ENCODE data around the gene CELF3.

Gene CELF3

GRCh38 chr1:151707541-151708065, 9.0 kb downstream of the CELF3 start:
- Histone ChIP-seq H3K79me2 (ENCODE audit: control insufficient read depth, insufficient read depth, low read length, poor library complexity) (no peaks in the 10 kb centered on the region), H2BK5ac (ENCODE audit: low read depth, low read length, poor library complexity) (no peak overlapping the region), H2AK5ac (ENCODE audit: low read length) (no peak overlapping the region), H3K18ac (ENCODE audit: low read length) (no peak overlapping the region), H3K9ac (ENCODE audit: low read length) (no peak overlapping the region), H3K14ac (ENCODE audit: low read length) (no peak overlapping the region), H3K27me3 (ENCODE audit: insufficient read depth, low read length) (no peaks in the 10 kb centered on the region), H3K9me3 (ENCODE audit: insufficient read depth, low read depth, low read length) (no peaks in the 10 kb centered on the region), H2AFZ (ENCODE audit: insufficient read depth, low read length, poor library complexity) (no peak overlapping the region), H4K8ac (ENCODE audit: low read depth, low read length) (no peak overlapping the region), H3K79me1 (ENCODE audit: low read length) (no peaks in the 10 kb centered on the region), H3K27ac (ENCODE audit: low read depth, low read length) (no peak overlapping the region), H3K36me3 (ENCODE audit: control insufficient read depth in 1 of 2, insufficient read depth in 2 of 2, low read length in 2 of 2) (no peaks in the 10 kb centered on the region), H3K23ac (ENCODE audit: low read length) (no peak overlapping the region), H4K91ac (ENCODE audit: low read depth, low read length) (no peak overlapping the region), H4K12ac (ENCODE audit: low read depth, low read length) (no peak overlapping the region), H2BK12ac (ENCODE audit: low read length) (no peak overlapping the region), H3K4me3 (ENCODE audit: low read depth, low read length) (no peak overlapping the region), H3K4me1 (ENCODE audit: control insufficient read depth in 1 of 2, insufficient read depth in 2 of 2, low read length in 2 of 2) (peaks cover 9 to 10% of the 10 kb centered on the region in 2 experiments), H3K4ac (ENCODE audit: low read depth, low read length) (no peak overlapping the region), H3K4me2 (ENCODE audit: low read length) (no peak overlapping the region), H2BK120ac (ENCODE audit: insufficient read depth, low read length, poor library complexity) (no peak overlapping the region)
- no peak for DNase-seq
- no CpG with 5 or more reads among the region's 15 CpGs for WGBS (ENCODE audit: extremely low coverage, insufficient coverage, insufficient read length)

GRCh38 chr1:151706464-151707415, 9.9 kb downstream of the CELF3 start:
- Histone ChIP-seq H3K79me1 (ENCODE audit: low read length) (no peaks in the 10 kb centered on the region), H2BK5ac (ENCODE audit: low read depth, low read length, poor library complexity) (no peak overlapping the region), H2AK5ac (ENCODE audit: low read length) (no peak overlapping the region), H3K27me3 (ENCODE audit: insufficient read depth, low read length) (no peaks in the 10 kb centered on the region), H2BK120ac (ENCODE audit: insufficient read depth, low read length, poor library complexity) (no peak overlapping the region), H4K91ac (ENCODE audit: low read depth, low read length) (no peak overlapping the region), H2AFZ (ENCODE audit: insufficient read depth, low read length, poor library complexity) (no peak overlapping the region), H3K9ac (ENCODE audit: low read length) (no peak overlapping the region), H3K9me3 (ENCODE audit: insufficient read depth, low read depth, low read length) (no peaks in the 10 kb centered on the region), H3K4me1 (ENCODE audit: control insufficient read depth in 1 of 2, insufficient read depth in 2 of 2, low read length in 2 of 2) (peaks cover 9 to 10% of the 10 kb centered on the region in 2 experiments), H3K4me3 (ENCODE audit: low read depth, low read length) (peak overlapping the region; percentile 14), H3K4me2 (ENCODE audit: low read length) (no peak overlapping the region), H4K12ac (ENCODE audit: low read depth, low read length) (no peak overlapping the region), H2BK12ac (ENCODE audit: low read length) (no peak overlapping the region), H3K27ac (ENCODE audit: low read depth, low read length) (no peak overlapping the region), H3K23ac (ENCODE audit: low read length) (no peak overlapping the region), H3K14ac (ENCODE audit: low read length) (no peak overlapping the region), H3K4ac (ENCODE audit: low read depth, low read length) (no peak overlapping the region), H4K8ac (ENCODE audit: low read depth, low read length) (no peak overlapping the region), H3K36me3 (ENCODE audit: control insufficient read depth in 1 of 2, insufficient read depth in 2 of 2, low read length in 2 of 2) (no peaks in the 10 kb centered on the region), H3K18ac (ENCODE audit: low read length) (no peak overlapping the region), H3K79me2 (ENCODE audit: control insufficient read depth, insufficient read depth, low read length, poor library complexity) (no peaks in the 10 kb centered on the region)
- DNase-seq, result no peak
- no CpG with 5 or more reads among the region's 21 CpGs for WGBS (ENCODE audit: extremely low coverage, insufficient coverage, insufficient read length)

GRCh38 chr1:151705753-151706463, 10.7 kb downstream of the CELF3 start:
- no peaks in the 10 kb centered on the region for H3K9me3 ChIP-seq (ENCODE audit: insufficient read depth, low read depth, low read length)
- no peak overlapping the region for H4K91ac ChIP-seq (ENCODE audit: low read depth, low read length)
- no peak overlapping the region for H3K14ac ChIP-seq (ENCODE audit: low read length)
- H3K79me1 ChIP-seq (ENCODE audit: low read length), result no peaks in the 10 kb centered on the region
- no peak overlapping the region for H3K4me2 ChIP-seq (ENCODE audit: low read length)
- no peak overlapping the region for H2BK12ac ChIP-seq (ENCODE audit: low read length)
- H2BK5ac ChIP-seq (ENCODE audit: low read depth, low read length, poor library complexity), result no peak overlapping the region
- no peak overlapping the region for H3K23ac ChIP-seq (ENCODE audit: low read length)
- no peak overlapping the region for H3K4me3 ChIP-seq (ENCODE audit: low read depth, low read length)
- H3K36me3 ChIP-seq (ENCODE audit: control insufficient read depth in 1 of 2, insufficient read depth in 2 of 2, low read length in 2 of 2), result peaks cover 3 to 6% of the 10 kb centered on the region in 2 experiments
- no peak overlapping the region for H3K27ac ChIP-seq (ENCODE audit: low read depth, low read length)
- peaks cover 9 to 10% of the 10 kb centered on the region in 2 experiments for H3K4me1 ChIP-seq (ENCODE audit: control insufficient read depth in 1 of 2, insufficient read depth in 2 of 2, low read length in 2 of 2)
- H3K4ac ChIP-seq (ENCODE audit: low read depth, low read length), result no peak overlapping the region
- H4K8ac ChIP-seq (ENCODE audit: low read depth, low read length), result no peak overlapping the region
- H3K79me2 ChIP-seq (ENCODE audit: control insufficient read depth, insufficient read depth, low read length, poor library complexity), result no peaks in the 10 kb centered on the region
- H3K9ac ChIP-seq (ENCODE audit: low read length), result no peak overlapping the region
- DNase-seq, result peak; percentile 40 to 68
- H3K27me3 ChIP-seq (ENCODE audit: insufficient read depth, low read length), result no peaks in the 10 kb centered on the region
- H2AFZ ChIP-seq (ENCODE audit: insufficient read depth, low read length, poor library complexity), result no peak overlapping the region
- no peak overlapping the region for H4K12ac ChIP-seq (ENCODE audit: low read depth, low read length)
- WGBS (ENCODE audit: extremely low coverage, insufficient coverage, insufficient read length), result no CpG with 5 or more reads among the region's 11 CpGs
- H3K18ac ChIP-seq (ENCODE audit: low read length), result no peak overlapping the region
- H2AK5ac ChIP-seq (ENCODE audit: low read length), result no peak overlapping the region
- H2BK120ac ChIP-seq (ENCODE audit: insufficient read depth, low read length, poor library complexity), result no peak overlapping the region

GRCh38 chr1:151705146-151705545, 11.5 kb downstream of the CELF3 start:
- Histone ChIP-seq H3K27ac (ENCODE audit: low read depth, low read length) (no peak overlapping the region), H3K9ac (ENCODE audit: low read length) (no peak overlapping the region), H3K9me3 (ENCODE audit: insufficient read depth, low read depth, low read length) (no peaks in the 10 kb centered on the region), H3K4ac (ENCODE audit: low read depth, low read length) (no peak overlapping the region), H4K8ac (ENCODE audit: low read depth, low read length) (peak overlapping the region; percentile 19), H4K91ac (ENCODE audit: low read depth, low read length) (no peak overlapping the region), H2BK120ac (ENCODE audit: insufficient read depth, low read length, poor library complexity) (no peak overlapping the region), H3K14ac (ENCODE audit: low read length) (no peak overlapping the region), H3K79me2 (ENCODE audit: control insufficient read depth, insufficient read depth, low read length, poor library complexity) (no peaks in the 10 kb centered on the region), H3K23ac (ENCODE audit: low read length) (no peak overlapping the region), H3K4me1 (ENCODE audit: control insufficient read depth in 1 of 2, insufficient read depth in 2 of 2, low read length in 2 of 2) (peaks cover 9 to 10% of the 10 kb centered on the region in 2 experiments), H3K36me3 (ENCODE audit: control insufficient read depth in 1 of 2, insufficient read depth in 2 of 2, low read length in 2 of 2) (peaks cover 3 to 7% of the 10 kb centered on the region in 2 experiments), H4K12ac (ENCODE audit: low read depth, low read length) (no peak overlapping the region), H2AK5ac (ENCODE audit: low read length) (no peak overlapping the region), H3K4me2 (ENCODE audit: low read length) (no peak overlapping the region), H3K4me3 (ENCODE audit: low read depth, low read length) (no peak overlapping the region), H3K27me3 (ENCODE audit: insufficient read depth, low read length) (no peaks in the 10 kb centered on the region), H2AFZ (ENCODE audit: insufficient read depth, low read length, poor library complexity) (no peak overlapping the region), H2BK5ac (ENCODE audit: low read depth, low read length, poor library complexity) (no peak overlapping the region), H2BK12ac (ENCODE audit: low read length) (no peak overlapping the region), H3K79me1 (ENCODE audit: low read length) (no peaks in the 10 kb centered on the region), H3K18ac (ENCODE audit: low read length) (no peak overlapping the region)
- no CpG with 5 or more reads among the region's 7 CpGs for WGBS (ENCODE audit: extremely low coverage, insufficient coverage, insufficient read length)
- peak in 1 of 2 donors; percentile 43 for DNase-seq
